ENCODE results near the gene LAMP1.
"Not testable (repeated sequence)": the region's sequence is repeated elsewhere in the genome, so short reads cannot be mapped to it uniquely, and the experiment has no call there.

LAMP1 gene

GRCh38 chr13:113369881-113370280, 72.8 kb downstream of the LAMP1 start:
- no peaks in the 10 kb centered on the region for H3K9me3 ChIP-seq (ENCODE audit: low read length)

GRCh38 chr13:113371061-113371460, 74.0 kb downstream of the LAMP1 start:
- no peaks in the 10 kb centered on the region for H3K27me3 ChIP-seq (ENCODE audit: insufficient read depth, low read length)
- no peaks in the 10 kb centered on the region for H3K36me3 ChIP-seq (ENCODE audit: insufficient read depth, low read length)
- no peaks in the 10 kb centered on the region for H3K4me1 ChIP-seq (ENCODE audit: insufficient read depth, low read length)
- H3K9me3 ChIP-seq (ENCODE audit: low read length), result no peaks in the 10 kb centered on the region
- H3K4me3 ChIP-seq (ENCODE audit: low read length), result no peak overlapping the region
- no peak overlapping the region for H2AFZ ChIP-seq (ENCODE audit: low read depth, low read length)

More at GRCh38 chr13:113369881-113370280, 72.8 kb downstream of the LAMP1 start:
- Histone ChIP-seq H2AFZ (ENCODE audit: low read depth, low read length) (no peak overlapping the region), H3K27me3 (ENCODE audit: insufficient read depth, low read length) (no peaks in the 10 kb centered on the region), H3K4me1 (ENCODE audit: insufficient read depth, low read length) (peaks cover 2% of the 10 kb centered on the region), H3K36me3 (ENCODE audit: insufficient read depth, low read length) (no peaks in the 10 kb centered on the region), H3K4me3 (ENCODE audit: low read length) (no peak overlapping the region)

- not testable (repeated sequence) for H3K4me1 ChIP-seq (ENCODE audit: insufficient read depth, low read length); H3K4me3 ChIP-seq (ENCODE audit: low read length); H2AFZ ChIP-seq (ENCODE audit: low read depth, low read length); H3K9me3 ChIP-seq (ENCODE audit: low read length); H3K36me3 ChIP-seq (ENCODE audit: insufficient read depth, low read length); H3K27me3 ChIP-seq (ENCODE audit: insufficient read depth, low read length)
Measured at GRCh38 chr13:113371701-113372100, 74.7 kb downstream of the LAMP1 start.

Measured in neuron (in vitro differentiated cells).